GM19455 (cell line): Measurements from ENCODE around the gene ISG15.

ENCODE experiments used
- ATAC-seq: cut with Tn5 transposase; IDR thresholded peaks from one replicate; pipeline ENCODE4 v1.9.1; 2021; ENCODE audit not compliant: unreplicated experiment

ISG15 gene

GRCh38 chr1:1013105-1013921 is at the start of gene ISG15:
TSS of gene ISG15 (plus strand) at chr1:1013497. CDS start at chr1:1013574, 77 bp downstream.
- peak; percentile 84 for ATAC-seq

- ATAC-seq, result no peak
Observed at GRCh38 chr1:963746-964525, 49.4 kb upstream of the ISG15 start.

GRCh38 chr1:964691-965525 is 48.4 kb upstream of the ISG15 start:
- no peak for ATAC-seq

- ATAC-seq, result no peak
Observed at GRCh38 chr1:965526-966134, 47.7 kb upstream of the ISG15 start.

GRCh38 chr1:966135-966703 is 47.1 kb upstream of the ISG15 start, which contains the start of gene PLEKHN1:
TSS of gene PLEKHN1 (plus strand) at chr1:966482. CDS start at chr1:966532, 50 bp downstream.
- ATAC-seq, result peak; percentile 36

- peak; percentile 62 for ATAC-seq
Observed at GRCh38 chr1:966704-967300, 46.5 kb upstream of the ISG15 start.

- ATAC-seq, result no peak
Observed at GRCh38 chr1:967466-968343, 45.6 kb upstream of the ISG15 start.

GRCh38 chr1:969260-969855 is 43.9 kb upstream of the ISG15 start:
- no peak for ATAC-seq

- ATAC-seq, result no peak
Observed at GRCh38 chr1:970242-970972, 42.9 kb upstream of the ISG15 start.

- no peak for ATAC-seq
Observed at GRCh38 chr1:970973-971730, 42.1 kb upstream of the ISG15 start.

GRCh38 chr1:971751-972506 is 41.4 kb upstream of the ISG15 start:
- no peak for ATAC-seq

GRCh38 chr1:972726-973458 is 40.4 kb upstream of the ISG15 start:
- ATAC-seq, result no peak

GRCh38 chr1:973459-974292 is 39.6 kb upstream of the ISG15 start:
- no peak for ATAC-seq

GRCh38 chr1:974293-974640 is 39.0 kb upstream of the ISG15 start:
- no peak for ATAC-seq

GRCh38 chr1:974687-975328 is 38.5 kb upstream of the ISG15 start:
- ATAC-seq, result no peak
